Panc1 (cell line): Measurements from ENCODE around the gene TMOD3.

Experiments used
- CTCF ChIP-seq: fragments of 450-650 bp; IDR thresholded peaks from 2 replicates; pipeline ENCODE4 v1.5.1; 2017; ENCODE audit warnings: mild to moderate bottlenecking
- REST ChIP-seq, 2 experiments: IDR thresholded peaks; 2 replicates each; pipeline ENCODE4 v1.6.1; 2011 to 2012; ENCODE audit warnings: low read depth in 2 of 2, control low read depth in 1 of 2, low read length in 1 of 2, mild to moderate bottlenecking in 1 of 2, moderate library complexity in 1 of 2; ENCODE audit not compliant: insufficient read depth in 1 of 2
- TCF7L2 ChIP-seq: IDR thresholded peaks from 2 replicates; pipeline ENCODE4 v1.6.1; 2011; ENCODE audit warnings: mild to moderate bottlenecking, low read depth, low read length, inconsistent platforms

- no peak for TF ChIP-seq REST (IDR thresholded peaks at IDR 0.05; ENCODE audit: insufficient read depth in 1 of 2, low read depth in 2 of 2, low read length in 1 of 2)
- TF ChIP-seq CTCF, result no peak
- TF ChIP-seq TCF7L2, result no peak
Measured at GRCh38 chr15:51931638-51932037, 102.2 kb downstream of the TMOD3 start.
